GM12873 (cell line): Measurements from ENCODE around the gene SAC3D1.

Source experiments
- TF ChIP-seq, protein P1 (sequence below): IDR thresholded peaks from 2 replicates; pipeline ENCODE4 v1.5.1; 2012; ENCODE audit warnings: low read depth, mild to moderate bottlenecking, moderate library complexity, low read length, control low read depth; ENCODE audit not compliant: insufficient read depth; ENCODE audit errors: missing control alignments

Gene SAC3D1

GRCh38 chr11:65065851-65066250 is 24.8 kb downstream of the SAC3D1 start:
- TF ChIP-seq, protein P1, sequence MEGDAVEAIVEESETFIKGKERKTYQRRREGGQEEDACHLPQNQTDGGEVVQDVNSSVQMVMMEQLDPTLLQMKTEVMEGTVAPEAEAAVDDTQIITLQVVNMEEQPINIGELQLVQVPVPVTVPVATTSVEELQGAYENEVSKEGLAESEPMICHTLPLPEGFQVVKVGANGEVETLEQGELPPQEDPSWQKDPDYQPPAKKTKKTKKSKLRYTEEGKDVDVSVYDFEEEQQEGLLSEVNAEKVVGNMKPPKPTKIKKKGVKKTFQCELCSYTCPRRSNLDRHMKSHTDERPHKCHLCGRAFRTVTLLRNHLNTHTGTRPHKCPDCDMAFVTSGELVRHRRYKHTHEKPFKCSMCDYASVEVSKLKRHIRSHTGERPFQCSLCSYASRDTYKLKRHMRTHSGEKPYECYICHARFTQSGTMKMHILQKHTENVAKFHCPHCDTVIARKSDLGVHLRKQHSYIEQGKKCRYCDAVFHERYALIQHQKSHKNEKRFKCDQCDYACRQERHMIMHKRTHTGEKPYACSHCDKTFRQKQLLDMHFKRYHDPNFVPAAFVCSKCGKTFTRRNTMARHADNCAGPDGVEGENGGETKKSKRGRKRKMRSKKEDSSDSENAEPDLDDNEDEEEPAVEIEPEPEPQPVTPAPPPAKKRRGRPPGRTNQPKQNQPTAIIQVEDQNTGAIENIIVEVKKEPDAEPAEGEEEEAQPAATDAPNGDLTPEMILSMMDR: no peak

- TF ChIP-seq, protein P1: no peak
Observed at GRCh38 chr11:65066315-65066714, 25.3 kb downstream of the SAC3D1 start.

GRCh38 chr11:65066805-65067291 is 25.8 kb downstream of the SAC3D1 start:
- TF ChIP-seq, protein P1: no peak

GRCh38 chr11:65067446-65067845 is 26.4 kb downstream of the SAC3D1 start:
- TF ChIP-seq, protein P1: no peak

DNA sequence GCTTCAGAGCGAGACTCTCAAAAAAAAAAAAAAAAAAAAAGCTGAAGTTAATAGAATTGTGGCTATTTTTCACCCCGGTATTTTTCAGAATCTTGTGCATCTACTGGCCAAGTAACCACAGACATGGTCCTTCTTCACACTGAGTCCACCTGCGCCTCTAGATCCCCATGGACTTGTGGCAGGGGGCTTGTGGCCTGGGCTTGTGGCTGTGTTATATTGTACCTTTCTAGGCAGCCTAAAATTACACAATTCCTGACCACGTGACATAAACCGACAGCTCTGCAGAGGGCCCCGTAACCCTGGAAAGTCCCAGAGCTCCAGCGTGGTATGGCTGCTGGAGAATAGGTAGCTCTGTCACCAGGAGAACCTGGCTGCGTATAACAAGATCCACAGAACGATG is 28.2 kb downstream of the SAC3D1 start:
- TF ChIP-seq, protein P1: no peak

GRCh38 chr11:65071907-65072630 is 31.1 kb downstream of the SAC3D1 start:
- TF ChIP-seq, protein P1: no peak

DNA sequence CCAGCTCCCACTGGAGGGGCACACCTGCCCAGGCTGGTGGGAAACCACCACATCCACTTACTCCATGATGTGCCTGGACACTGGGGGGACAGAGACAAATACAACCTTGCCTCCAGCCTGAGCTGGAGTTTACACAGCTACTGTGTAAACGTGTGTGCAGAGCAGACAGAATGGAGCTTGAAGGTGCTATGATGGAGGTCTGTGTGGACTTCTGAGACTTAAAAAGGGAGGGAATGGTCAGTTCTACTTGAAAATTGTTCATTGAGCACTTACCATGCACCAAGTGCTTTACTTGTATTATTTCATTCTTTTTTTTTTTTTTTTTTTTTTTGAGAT is 31.6 kb downstream of the SAC3D1 start:
- TF ChIP-seq, protein P1: no peak
